Spleen (tissue), 13 donors: ENCODE data around the gene OR4X2. TPM values are rescaled to one million over a fixed set of nuclear protein-coding genes. Genes with fewer than 3 reads are reported as not detected.

Experiments
- DNase-seq: peaks from one replicate; pipeline ENCODE4 v3.0.0-alpha.2; 2020
- H3K27ac ChIP-seq, 8 donors: fragments of 200-600 bp; sonication (generic) in 7 of 8; 1 replicate in 4 of 8; 2 replicates in 4 of 8; pipeline versions ENCODE4 v1.5.0 to v1.8.0; 2016 to 2021; ENCODE audit warnings: inconsistent platforms in 4 of 8, mild to moderate bottlenecking in 4 of 8, moderate library complexity in 1 of 8
- H3K27me3 ChIP-seq, 7 donors: fragments of 200-600 bp; sonication (generic) in 6 of 7; replicated peaks in 1 of 7; 1 replicate in 4 of 7; 2 replicates in 3 of 7; pipeline versions ENCODE4 v1.5.0 to v1.8.0; 2016 to 2021; ENCODE audit warnings: inconsistent platforms in 3 of 7, mild to moderate bottlenecking in 1 of 7
- H3K36me3 ChIP-seq, 6 donors: fragments of 200-600 bp; sonication (generic) in 5 of 6; 1 replicate in 4 of 6; 2 replicates in 2 of 6; pipeline versions ENCODE4 v1.5.0 to v1.8.0; 2016 to 2021; ENCODE audit warnings: inconsistent platforms in 2 of 6
- H3K4me1 ChIP-seq, 6 donors: fragments of 200-600 bp; sonication (generic) in 5 of 6; 1 replicate in 3 of 6; 2 replicates in 3 of 6; pipeline versions ENCODE4 v1.5.0 to v1.8.0; 2016 to 2021; ENCODE audit warnings: inconsistent platforms in 3 of 6
- H3K4me3 ChIP-seq, 8 donors: fragments of 200-600 bp; sonication (generic) in 7 of 8; 1 replicate in 4 of 8; 2 replicates in 4 of 8; pipeline versions ENCODE4 v1.5.0 to v1.8.0; 2016 to 2021; ENCODE audit warnings: inconsistent platforms in 4 of 8, mild to moderate bottlenecking in 4 of 8, moderate library complexity in 2 of 8
- H3K9me3 ChIP-seq, 8 donors: fragments of 200-600 bp; sonication (generic) in 7 of 8; 1 replicate in 4 of 8; 2 replicates in 4 of 8; pipeline versions ENCODE4 v1.5.0 to v1.8.0; 2016 to 2021; ENCODE audit warnings: inconsistent platforms in 4 of 8
- POLR2A ChIP-seq, 3 donors: fragments of 450-650 bp; IDR thresholded peaks; one replicate each; pipeline ENCODE4 v1.5.1; 2017; ENCODE audit warnings: antibody characterized with exemption in 3 of 3, mild to moderate bottlenecking in 1 of 3
- POLR2AphosphoS5 ChIP-seq, 3 donors: sonication (generic); formaldehyde crosslinking; IDR thresholded peaks; one replicate each; pipeline ENCODE4 v1.5.1; 2017; ENCODE audit warnings: antibody characterized with exemption in 3 of 3
- WGBS, 5 donors: extraction: QIAGEN DNeasy Blood & Tissue Kit in 3 of 5; methylation state at CpG; one replicate each; pipeline versions ENCODE4 v1.1.5 to v1.1.7; 2013 to 2018; 5-methylcytosine and 5-hydroxymethylcytosine counted together
- intact Hi-C: fragments of 100-400 bp; cut with DNase I; formaldehyde crosslinking; loops from one replicate; pipeline ENCODE4 v1.15.0; 2023; ENCODE audit warnings: low total_unique reads
- long read RNA-seq, 2 donors: transcript quantifications; one replicate each; lab custom pipeline, GENCODE V29; 2026
- polyA plus RNA-seq, 3 donors: library from polyadenylated mRNA; stranded (reverse); fragments of 200-250 nt; gene quantifications; one replicate each; pipeline ENCODE4 v1.2.1, GENCODE V29; 2013
- total RNA-seq, 7 donors: library from RNA; depleted of rRNA in 3 of 7; stranded (reverse); fragments of >200 nt in 3 of 7; fragmentation: NEBNext Ultra II Directional in 4 of 7; extraction: Animal tissue kit (Norgen Biotek cat#: 25700) in 4 of 7; gene quantifications; one replicate each; pipeline versions ENCODE4 v1.1.0 to v1.2.1, GENCODE V29; 2016 to 2021
- TF ChIP-seq, protein P1 (sequence below), 11 experiments: fragments of 200-600 bp in 7 of 11; fragments of 450-650 bp in 4 of 11; sonication (generic) in 4 of 11; IDR thresholded peaks in 8 of 11; conservative IDR thresholded peaks in 3 of 11; 1 replicate in 7 of 11; 2 replicates in 4 of 11; pipeline versions ENCODE4 v1.4.0 to v1.8.0; 2016 to 2021; ENCODE audit warnings: antibody characterized with exemption in 11 of 11, inconsistent platforms in 4 of 11, mild to moderate bottlenecking in 1 of 11
- donor health status: healthy with polysubstance abuse.
- donor health status: DM: no; HTN: no; CAD: no; lungs with moderate emphysema.
- donor health status: DM: no; HTN: no; CAD: no.
- donor health status: Bipolar disorder and iron deficiency.
- donor health status: healthy.
- donor health status: DM: no; HTN: no; CAD: no.
- donor health status: DM: yes; HTN: yes; CAD: no.

The OR4X2 gene, protein sequence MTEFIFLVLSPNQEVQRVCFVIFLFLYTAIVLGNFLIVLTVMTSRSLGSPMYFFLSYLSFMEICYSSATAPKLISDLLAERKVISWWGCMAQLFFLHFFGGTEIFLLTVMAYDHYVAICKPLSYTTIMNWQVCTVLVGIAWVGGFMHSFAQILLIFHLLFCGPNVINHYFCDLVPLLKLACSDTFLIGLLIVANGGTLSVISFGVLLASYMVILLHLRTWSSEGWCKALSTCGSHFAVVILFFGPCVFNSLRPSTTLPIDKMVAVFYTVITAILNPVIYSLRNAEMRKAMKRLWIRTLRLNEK
- total RNA-seq, result not detected
- polyA plus RNA-seq, result not detected
- long read RNA-seq, donor 1, result 0 reads
- long read RNA-seq, donor 2, result 0 reads

GRCh38 chr11:48244804-48245203, at the start of gene OR4X2:
TSS of gene OR4X2 (plus strand) at chr11:48245104. CDS start at chr11:48245104, 0 bp downstream.
- intact Hi-C loops, result no loop called here
- Histone ChIP-seq H3K4me3 (no peak within 1 kb of the TSS), H3K9me3 (peaks cover 0 to 25% (median 18%) of the 10 kb centered on the region in 8 donors), H3K36me3 (no peaks in the 10 kb centered on the region), H3K27ac (no peak within 1 kb of the TSS), H3K4me1 (no peaks in the 10 kb centered on the region), H3K27me3 (peaks cover 0 to 24% (median 0%) of the 10 kb centered on the region in 7 donors)
- TF ChIP-seq, protein P1, sequence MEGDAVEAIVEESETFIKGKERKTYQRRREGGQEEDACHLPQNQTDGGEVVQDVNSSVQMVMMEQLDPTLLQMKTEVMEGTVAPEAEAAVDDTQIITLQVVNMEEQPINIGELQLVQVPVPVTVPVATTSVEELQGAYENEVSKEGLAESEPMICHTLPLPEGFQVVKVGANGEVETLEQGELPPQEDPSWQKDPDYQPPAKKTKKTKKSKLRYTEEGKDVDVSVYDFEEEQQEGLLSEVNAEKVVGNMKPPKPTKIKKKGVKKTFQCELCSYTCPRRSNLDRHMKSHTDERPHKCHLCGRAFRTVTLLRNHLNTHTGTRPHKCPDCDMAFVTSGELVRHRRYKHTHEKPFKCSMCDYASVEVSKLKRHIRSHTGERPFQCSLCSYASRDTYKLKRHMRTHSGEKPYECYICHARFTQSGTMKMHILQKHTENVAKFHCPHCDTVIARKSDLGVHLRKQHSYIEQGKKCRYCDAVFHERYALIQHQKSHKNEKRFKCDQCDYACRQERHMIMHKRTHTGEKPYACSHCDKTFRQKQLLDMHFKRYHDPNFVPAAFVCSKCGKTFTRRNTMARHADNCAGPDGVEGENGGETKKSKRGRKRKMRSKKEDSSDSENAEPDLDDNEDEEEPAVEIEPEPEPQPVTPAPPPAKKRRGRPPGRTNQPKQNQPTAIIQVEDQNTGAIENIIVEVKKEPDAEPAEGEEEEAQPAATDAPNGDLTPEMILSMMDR (IDR thresholded peaks at IDR 0.05 in 8 of 11, conservative IDR thresholded peaks at IDR 0.05 in 3 of 11), result no peak
- no peak for TF ChIP-seq POLR2A (IDR thresholded peaks at IDR 0.05)
- no peak for TF ChIP-seq POLR2AphosphoS5 (IDR thresholded peaks at IDR 0.05)
- no peak for DNase-seq

DNA sequence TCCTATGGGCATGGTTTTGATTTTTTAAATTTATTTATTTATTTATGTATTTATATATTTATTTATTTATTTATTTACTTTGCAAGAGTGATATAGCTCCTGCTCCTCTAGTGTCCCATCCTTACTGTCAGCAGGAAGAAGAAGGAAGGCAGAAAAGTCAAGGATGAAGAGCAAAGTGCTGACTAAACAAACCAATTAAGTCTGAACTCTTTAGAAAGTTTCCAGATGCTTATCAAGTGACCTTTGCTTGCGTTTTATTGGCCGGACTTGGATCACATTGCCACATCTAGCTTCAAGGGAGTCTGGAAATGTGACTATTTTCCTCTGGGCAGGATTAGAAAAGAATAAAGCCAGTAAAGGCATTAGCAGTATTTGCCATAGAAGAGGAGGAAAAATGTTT, 37.0 kb upstream of the OR4X2 start:
- H3K36me3 ChIP-seq, result no peaks in the 10 kb centered on the region
- no peak overlapping the region for H3K4me3 ChIP-seq
- intact Hi-C loops, result no loop called here
- TF ChIP-seq POLR2AphosphoS5 (IDR thresholded peaks at IDR 0.05), result no peak
- TF ChIP-seq, protein P1 (IDR thresholded peaks at IDR 0.05 in 8 of 11, conservative IDR thresholded peaks at IDR 0.05 in 3 of 11), result no peak
- no peak for TF ChIP-seq POLR2A (IDR thresholded peaks at IDR 0.05)
- 82 to 96% (median 87%) methylated on average over 2 of the region's 2 CpGs for WGBS, 5 donors
- H3K9me3 ChIP-seq, result no peaks in the 10 kb centered on the region
- peaks cover 0 to 6% (median 0%) of the 10 kb centered on the region in 7 donors for H3K27me3 ChIP-seq
- H3K27ac ChIP-seq, result no peak overlapping the region
- DNase-seq, result no peak
- no peaks in the 10 kb centered on the region for H3K4me1 ChIP-seq

GRCh38 chr11:48210052-48210451, 34.9 kb upstream of the OR4X2 start:
- intact Hi-C loops, result no loop called here
- H3K36me3 ChIP-seq, result no peaks in the 10 kb centered on the region
- H3K9me3 ChIP-seq, result no peaks in the 10 kb centered on the region
- no peak for TF ChIP-seq POLR2A (IDR thresholded peaks at IDR 0.05)
- TF ChIP-seq, protein P1 (IDR thresholded peaks at IDR 0.05 in 8 of 11, conservative IDR thresholded peaks at IDR 0.05 in 3 of 11), result peak in 2 of 11 experiments; percentile 13 to 18
- H3K4me1 ChIP-seq, result no peaks in the 10 kb centered on the region
- H3K4me3 ChIP-seq, result no peak overlapping the region
- no peak overlapping the region for H3K27ac ChIP-seq
- WGBS, 5 donors, result 29 to 40% (median 37%) methylated on average over 7 of the region's 7 CpGs
- no peak for DNase-seq
- peaks cover 0 to 6% (median 0%) of the 10 kb centered on the region in 7 donors for H3K27me3 ChIP-seq

DNA sequence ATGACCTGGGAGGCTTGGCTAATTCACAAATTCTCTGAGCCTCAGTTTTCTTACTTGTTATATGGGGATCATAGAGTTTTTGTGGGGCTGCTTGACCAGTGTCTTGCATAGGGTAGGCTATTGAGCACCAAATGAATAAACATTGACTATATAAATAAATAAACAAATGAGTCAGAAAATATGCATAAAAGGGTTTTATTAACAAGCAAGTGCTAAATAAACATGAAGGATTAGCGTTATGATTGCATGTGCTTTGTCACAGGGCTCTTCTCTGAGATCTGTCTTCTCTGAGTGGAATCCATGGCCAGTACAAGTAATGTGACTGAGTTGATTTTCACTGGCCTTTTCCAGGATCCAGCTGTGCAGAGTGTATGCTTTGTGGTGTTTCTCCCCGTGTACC, 28.4 kb upstream of the OR4X2 start, which contains the start of gene OR4B1:
TSS of gene OR4B1 (plus strand) at position 301 of the 400 bp plus-strand sequence. CDS start at position 301, 0 bp downstream.
- H3K4me3 ChIP-seq, result no peak within 1 kb of the TSS
- no peaks in the 10 kb centered on the region for H3K9me3 ChIP-seq
- no peaks in the 10 kb centered on the region for H3K36me3 ChIP-seq
- TF ChIP-seq POLR2A (IDR thresholded peaks at IDR 0.05) (no peak), POLR2AphosphoS5 (IDR thresholded peaks at IDR 0.05) (no peak)
- TF ChIP-seq, protein P1 (IDR thresholded peaks at IDR 0.05 in 8 of 11, conservative IDR thresholded peaks at IDR 0.05 in 3 of 11), result no peak
- no peak for DNase-seq
- H3K27me3 ChIP-seq, result no peaks in the 10 kb centered on the region
- no peaks in the 10 kb centered on the region for H3K4me1 ChIP-seq
- WGBS, 5 donors, result 61 to 83% (median 76%) methylated on average over 2 of the region's 2 CpGs
- intact Hi-C loops, result no loop called here
- H3K27ac ChIP-seq, result no peak within 1 kb of the TSS
